AG04450 (cell line): ENCODE data around the gene AFG3L2. TPM values are rescaled to one million over a fixed set of nuclear protein-coding genes. Genes with fewer than 3 reads are reported as not detected.
A peak's percentile ranks its signal among the peaks of the same experiment; 100 is the strongest.

ENCODE experiments used
- CTCF ChIA-PET: fragments of 300-600, 350-600 bp; formaldehyde crosslinking; extraction: SDS; loops from one replicate; lab custom pipeline; 2022; ENCODE audit warnings: antibody characterized with exemption, inconsistent platforms; lab: Charles Lee
- POLR2A ChIA-PET: fragments of 350-600 bp; formaldehyde crosslinking; extraction: SDS; loops from one replicate; lab custom pipeline; 2021; ENCODE audit warnings: antibody characterized with exemption, inconsistent platforms; lab: Yijun Ruan, JAX
- DNase-seq: peaks from one replicate; pipeline ENCODE4 v3.0.0-alpha.2; 2011; ENCODE audit warnings: low read depth, low spot score
- H3K27ac ChIP-seq: one replicate; pipeline ENCODE4 v1.5.1; 2012; ENCODE audit warnings: low read depth, low read length, control low read depth
- H3K27me3 ChIP-seq: one replicate; pipeline ENCODE4 v1.6.0; 2012; ENCODE audit warnings: low read length; ENCODE audit not compliant: control insufficient read depth, insufficient read depth
- H3K4me3 ChIP-seq: 2 replicates; pipeline ENCODE4 v1.5.1; 2011; ENCODE audit warnings: mild to moderate bottlenecking, low read depth, low read length, control low read depth
- H3K9me3 ChIP-seq: 2 replicates; pipeline ENCODE4 v1.5.1; 2012; ENCODE audit warnings: low read length; ENCODE audit not compliant: control insufficient read depth, insufficient read depth
- polyA plus RNA-seq: library from polyadenylated mRNA; depleted of rRNA; stranded (reverse); fragments of >200 nt; gene quantifications from 2 replicates; pipeline ENCODE4 v1.2.3, GENCODE V29; 2011
- TF ChIP-seq, protein P1 (sequence below): IDR thresholded peaks from 2 replicates; pipeline ENCODE4 v1.5.1; 2011; ENCODE audit warnings: low read depth, low read length, control low read depth, inconsistent platforms

The AFG3L2 gene
- polyA plus RNA-seq, 1 experiment, result 38.0 TPM

GRCh38 chr18:12293831-12294230 is 83.2 kb downstream of the AFG3L2 start:
- peaks cover 5% of the 10 kb centered on the region; the same call in 1 of the 2 replicates for H3K9me3 ChIP-seq
- H3K4me3 ChIP-seq, result no peak overlapping the region
- POLR2A ChIA-PET, result no interaction called here
- no peak for DNase-seq
- H3K27ac ChIP-seq, result no peak overlapping the region
- TF ChIP-seq, protein P1, sequence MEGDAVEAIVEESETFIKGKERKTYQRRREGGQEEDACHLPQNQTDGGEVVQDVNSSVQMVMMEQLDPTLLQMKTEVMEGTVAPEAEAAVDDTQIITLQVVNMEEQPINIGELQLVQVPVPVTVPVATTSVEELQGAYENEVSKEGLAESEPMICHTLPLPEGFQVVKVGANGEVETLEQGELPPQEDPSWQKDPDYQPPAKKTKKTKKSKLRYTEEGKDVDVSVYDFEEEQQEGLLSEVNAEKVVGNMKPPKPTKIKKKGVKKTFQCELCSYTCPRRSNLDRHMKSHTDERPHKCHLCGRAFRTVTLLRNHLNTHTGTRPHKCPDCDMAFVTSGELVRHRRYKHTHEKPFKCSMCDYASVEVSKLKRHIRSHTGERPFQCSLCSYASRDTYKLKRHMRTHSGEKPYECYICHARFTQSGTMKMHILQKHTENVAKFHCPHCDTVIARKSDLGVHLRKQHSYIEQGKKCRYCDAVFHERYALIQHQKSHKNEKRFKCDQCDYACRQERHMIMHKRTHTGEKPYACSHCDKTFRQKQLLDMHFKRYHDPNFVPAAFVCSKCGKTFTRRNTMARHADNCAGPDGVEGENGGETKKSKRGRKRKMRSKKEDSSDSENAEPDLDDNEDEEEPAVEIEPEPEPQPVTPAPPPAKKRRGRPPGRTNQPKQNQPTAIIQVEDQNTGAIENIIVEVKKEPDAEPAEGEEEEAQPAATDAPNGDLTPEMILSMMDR, result no peak
- CTCF ChIA-PET, result no interaction called here
- H3K27me3 ChIP-seq, result no peaks in the 10 kb centered on the region

DNA sequence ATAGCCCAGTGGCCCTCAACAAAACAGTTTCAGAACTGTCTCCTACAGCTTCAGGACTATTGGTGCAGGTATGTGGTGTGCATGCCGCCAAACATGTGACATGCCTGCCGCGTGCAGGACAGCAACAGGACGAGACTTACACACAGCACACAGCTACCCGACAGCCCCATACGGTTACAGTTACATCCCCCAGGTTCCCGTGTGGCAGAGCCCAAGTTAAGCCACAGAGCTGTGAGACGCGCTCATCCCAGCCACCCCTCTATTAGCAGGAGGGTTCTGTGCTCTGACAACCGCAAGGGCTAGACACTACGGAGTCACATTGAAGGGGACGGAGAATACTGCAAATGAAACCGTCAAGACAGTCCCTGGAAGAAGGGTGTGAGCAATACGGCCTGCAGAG is 85.3 kb downstream of the AFG3L2 start:
- H3K9me3 ChIP-seq, result no peaks in the 10 kb centered on the region; the same call in 1 of the 2 replicates
- CTCF ChIA-PET, result no interaction called here
- no peaks in the 10 kb centered on the region for H3K27me3 ChIP-seq
- H3K4me3 ChIP-seq, result no peak overlapping the region
- TF ChIP-seq, protein P1, result no peak
- POLR2A ChIA-PET, result interaction anchor here (0.7 to 1.2 kb wide), 2 partner anchors 13 to 16 kb away, joined by 3 read pairs; partner anchors contain the start of gene TUBB6
- no peak overlapping the region for H3K27ac ChIP-seq
- no peak for DNase-seq

GRCh38 chr18:12291161-12291560 is 85.9 kb downstream of the AFG3L2 start:
- DNase-seq, result no peak

GRCh38 chr18:12290086-12290485 is 86.9 kb downstream of the AFG3L2 start:
- CTCF ChIA-PET, result no interaction called here
- H3K9me3 ChIP-seq, result no peaks in the 10 kb centered on the region; the same call in 1 of the 2 replicates
- no peak overlapping the region for H3K4me3 ChIP-seq
- POLR2A ChIA-PET, result no interaction called here
- H3K27me3 ChIP-seq, result no peaks in the 10 kb centered on the region
- TF ChIP-seq, protein P1, result no peak
- H3K27ac ChIP-seq, result peak overlapping the region; percentile 31
- no peak for DNase-seq

More at GRCh38 chr18:12291161-12291560, 85.9 kb downstream of the AFG3L2 start:
- POLR2A ChIA-PET, result interaction anchor here (1.2 kb wide), 1 partner anchor 17 kb away, joined by 3 read pairs; the partner anchor contains the start of gene TUBB6
- Histone ChIP-seq H3K27ac (no peak overlapping the region), H3K4me3 (no peak overlapping the region), H3K9me3 (no peaks in the 10 kb centered on the region; the same call in 1 of the 2 replicates), H3K27me3 (no peaks in the 10 kb centered on the region)
- TF ChIP-seq, protein P1, result no peak
- CTCF ChIA-PET, result no interaction called here

DNA sequence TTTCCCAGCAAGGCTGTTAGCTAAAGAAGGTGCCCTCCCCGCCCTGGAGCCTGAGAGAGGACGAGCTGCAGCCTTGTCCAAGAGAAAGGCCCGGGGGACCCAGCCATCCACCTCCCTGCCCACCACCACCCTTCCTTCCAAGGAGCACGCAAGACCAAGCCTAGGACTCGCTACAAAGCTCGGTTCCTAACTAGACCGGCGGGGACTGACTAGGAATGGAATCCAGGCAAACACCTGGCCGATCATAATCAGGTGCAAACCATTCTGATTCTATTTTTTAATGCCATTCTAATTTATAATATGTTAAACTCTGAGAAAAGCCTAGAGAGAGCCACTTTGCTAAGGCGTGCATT is 88.6 kb downstream of the AFG3L2 start:
- CTCF ChIA-PET, result interaction anchor here (0.8 to 9.2 kb wide), 4 partner anchors 10 to 22 kb away, joined by 3 to 83 read pairs (median 5); no protein-coding TSS in a partner anchor
- TF ChIP-seq, protein P1, result no peak
- DNase-seq, result no peak
- Histone ChIP-seq H3K9me3 (no peaks in the 10 kb centered on the region; the same call in 1 of the 2 replicates), H3K27ac (peak overlapping the region; percentile 99), H3K27me3 (no peaks in the 10 kb centered on the region), H3K4me3 (peak overlapping the region; percentile 61)
- POLR2A ChIA-PET, result interaction anchor here (1.2 to 5.5 kb wide), 4 partner anchors 9 to 89 kb away, joined by 5 to 48 read pairs (median 7); partner anchors contain the start of gene TUBB6
